Kidney (tissue), 14 donors: ENCODE data around the gene PTEN. TPM values are rescaled to one million over a fixed set of nuclear protein-coding genes. Genes with fewer than 3 reads are reported as not detected.
"Not testable (repeated sequence)": the region's sequence is repeated elsewhere in the genome, so short reads cannot be mapped to it uniquely, and the experiment has no call there.

Experiments used
- DNase-seq, 5 donors: peaks; one replicate each; pipeline ENCODE4 v3.0.0-alpha.2; 2013 to 2020
- FAIRE-seq: peaks from 2 replicates; lab custom pipeline; 2012; peaks lifted over from hg19 to GRCh38; lab: Jason Lieb, UNC
- H3K27ac ChIP-seq, 2 donors: one replicate each; pipeline ENCODE4 v1.7.0; 2013; ENCODE audit warnings: low read depth in 2 of 2, low read length in 2 of 2, inconsistent platforms in 1 of 2
- H3K27me3 ChIP-seq: one replicate; pipeline ENCODE4 v1.7.1; 2013; ENCODE audit warnings: low read length, inconsistent platforms; ENCODE audit not compliant: control insufficient read depth, insufficient read depth
- H3K36me3 ChIP-seq, 3 donors: one replicate each; pipeline versions ENCODE4 v1.7.0 to v1.7.1; 2013; ENCODE audit warnings: low read length in 3 of 3, control low read depth in 1 of 3, inconsistent platforms in 1 of 3; ENCODE audit not compliant: insufficient read depth in 3 of 3, control insufficient read depth in 2 of 3
- H3K4me1 ChIP-seq, 3 donors: one replicate each; pipeline versions ENCODE4 v1.7.0 to v1.7.1; 2013; ENCODE audit warnings: low read length in 3 of 3, inconsistent platforms in 1 of 3, low read depth in 1 of 3; ENCODE audit not compliant: control insufficient read depth in 2 of 3, insufficient read depth in 2 of 3
- H3K4me3 ChIP-seq, 3 donors: one replicate each; pipeline versions ENCODE4 v1.7.0 to v1.8.1; 2013; ENCODE audit warnings: low read length in 3 of 3, control low read depth in 1 of 3, inconsistent platforms in 1 of 3
- H3K9ac ChIP-seq, 3 donors: one replicate each; pipeline versions ENCODE4 v1.7.0 to v1.7.1; 2013; ENCODE audit warnings: low read length in 3 of 3, control low read depth in 1 of 3, inconsistent platforms in 1 of 3
- H3K9me3 ChIP-seq, 3 donors: one replicate each; pipeline versions ENCODE4 v1.7.0 to v1.7.1; 2013; ENCODE audit warnings: low read length in 3 of 3, control low read depth in 1 of 3, inconsistent platforms in 1 of 3; ENCODE audit not compliant: control insufficient read depth in 2 of 3, insufficient read depth in 1 of 3
- intact Hi-C: fragments of 100-400 bp; cut with DNase I; formaldehyde crosslinking; loops from one replicate; pipeline ENCODE4 v1.11.1; 2022
- polyA plus RNA-seq: library from polyadenylated mRNA; stranded (reverse); fragments of 350-450 nt; fragmentation: Illumina TruSeq; extraction: RNeasy Lipid Tissue Mini Kit (QIAGEN cat#74804); gene quantifications from one replicate; pipeline ENCODE4 v1.2.3, GENCODE V29; 2014; ENCODE audit warnings: low read depth, low replicate concordance; ENCODE audit not compliant: insufficient read depth
- total RNA-seq: library from RNA; stranded (reverse); fragmentation: NEBNext Ultra II Directional; extraction: Animal tissue kit (Norgen Biotek cat#: 25700); gene quantifications from one replicate; pipeline ENCODE4 v1.2.1, GENCODE V29; 2021
- TF ChIP-seq, protein P1 (sequence below): IDR thresholded peaks from 3 replicates; pipeline ENCODE4 v1.5.1; 2012; ENCODE audit warnings: mild to moderate bottlenecking, moderate library complexity, borderline replicate concordance; ENCODE audit not compliant: insufficient read depth; ENCODE audit errors: extremely low read depth
- donor health status: control.
- donor health status: control.
- donor health status: control.
- donor health status: control.
- donor health status: control.
- donor health status: DM: yes; HTN: yes; CAD: no.
- donor health status: Normal renal cell carcinoma (clear cell type).

PTEN gene
- total and polyA plus RNA-seq, 2 donors from 2014 or later, result 22.3 to 154 TPM

DNA sequence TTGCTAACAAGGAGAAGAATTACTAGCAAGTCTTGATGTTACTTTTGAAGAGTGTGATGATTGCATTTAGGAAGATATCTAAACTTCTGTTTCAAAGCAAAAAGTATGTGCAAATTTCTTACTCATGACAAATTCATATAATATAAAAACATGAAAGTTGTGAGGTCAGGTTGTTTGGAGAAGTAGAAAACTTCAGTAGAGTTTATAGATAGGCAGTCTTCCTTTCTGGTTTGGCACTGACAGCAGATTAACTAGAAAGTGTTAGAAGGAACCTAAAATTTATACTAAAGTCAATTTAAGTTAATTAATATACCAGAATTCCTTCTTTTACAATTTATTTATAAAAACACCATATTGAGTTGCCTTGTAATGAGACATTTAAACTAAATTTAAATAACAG is 16.9 kb downstream of the PTEN start:
- FAIRE-seq, result no peak
- Histone ChIP-seq H3K36me3 (peaks cover 0 to 2% (median 0%) of the 10 kb centered on the region in 3 donors), H3K4me3 (no peak overlapping the region), H3K4me1 (no peaks in the 10 kb centered on the region), H3K27ac (no peak overlapping the region), H3K27me3 (no peaks in the 10 kb centered on the region), H3K9ac (no peak overlapping the region), H3K9me3 (no peaks in the 10 kb centered on the region)
- TF ChIP-seq, protein P1, sequence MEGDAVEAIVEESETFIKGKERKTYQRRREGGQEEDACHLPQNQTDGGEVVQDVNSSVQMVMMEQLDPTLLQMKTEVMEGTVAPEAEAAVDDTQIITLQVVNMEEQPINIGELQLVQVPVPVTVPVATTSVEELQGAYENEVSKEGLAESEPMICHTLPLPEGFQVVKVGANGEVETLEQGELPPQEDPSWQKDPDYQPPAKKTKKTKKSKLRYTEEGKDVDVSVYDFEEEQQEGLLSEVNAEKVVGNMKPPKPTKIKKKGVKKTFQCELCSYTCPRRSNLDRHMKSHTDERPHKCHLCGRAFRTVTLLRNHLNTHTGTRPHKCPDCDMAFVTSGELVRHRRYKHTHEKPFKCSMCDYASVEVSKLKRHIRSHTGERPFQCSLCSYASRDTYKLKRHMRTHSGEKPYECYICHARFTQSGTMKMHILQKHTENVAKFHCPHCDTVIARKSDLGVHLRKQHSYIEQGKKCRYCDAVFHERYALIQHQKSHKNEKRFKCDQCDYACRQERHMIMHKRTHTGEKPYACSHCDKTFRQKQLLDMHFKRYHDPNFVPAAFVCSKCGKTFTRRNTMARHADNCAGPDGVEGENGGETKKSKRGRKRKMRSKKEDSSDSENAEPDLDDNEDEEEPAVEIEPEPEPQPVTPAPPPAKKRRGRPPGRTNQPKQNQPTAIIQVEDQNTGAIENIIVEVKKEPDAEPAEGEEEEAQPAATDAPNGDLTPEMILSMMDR, result no peak
- DNase-seq, result no peak
- intact Hi-C loops, result no loop called here

DNA sequence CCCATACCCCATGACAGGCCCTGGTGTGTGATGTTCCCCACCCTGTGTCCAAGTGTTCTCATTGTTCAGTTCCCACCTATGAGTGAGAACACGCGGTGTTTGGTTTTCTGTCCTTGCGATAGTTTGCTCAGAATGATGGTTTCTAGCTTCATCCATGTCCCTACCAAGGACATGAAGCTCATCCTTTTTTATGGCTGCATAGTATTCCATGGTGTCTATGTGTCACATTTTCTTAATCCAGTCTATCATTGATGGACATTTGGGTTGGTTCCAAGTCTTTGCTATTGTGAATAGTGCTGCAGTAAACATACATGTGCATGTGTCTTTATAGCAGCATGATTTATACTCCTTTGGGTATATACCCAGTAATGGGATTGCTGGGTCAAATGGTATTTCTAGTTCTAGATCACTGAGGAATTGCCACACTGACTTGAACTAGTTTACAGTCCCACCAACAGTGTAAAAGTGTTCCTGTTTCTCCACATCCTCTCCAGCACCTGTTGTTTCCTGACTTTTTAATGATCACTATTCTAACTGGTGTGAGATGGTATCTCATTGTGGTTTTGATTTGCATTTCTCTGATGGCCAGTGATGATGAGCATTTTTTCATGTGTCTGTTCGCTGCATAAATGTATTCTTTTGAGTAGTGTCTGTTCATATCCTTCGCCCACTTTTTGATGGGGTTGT is 18.1 kb downstream of the PTEN start:
- H3K9ac ChIP-seq, DNase-seq, intact Hi-C loops, H3K36me3 ChIP-seq, H3K4me1 ChIP-seq, H3K27ac ChIP-seq, FAIRE-seq, H3K4me3 ChIP-seq, H3K27me3 ChIP-seq, H3K9me3 ChIP-seq: not testable (repeated sequence)

DNA sequence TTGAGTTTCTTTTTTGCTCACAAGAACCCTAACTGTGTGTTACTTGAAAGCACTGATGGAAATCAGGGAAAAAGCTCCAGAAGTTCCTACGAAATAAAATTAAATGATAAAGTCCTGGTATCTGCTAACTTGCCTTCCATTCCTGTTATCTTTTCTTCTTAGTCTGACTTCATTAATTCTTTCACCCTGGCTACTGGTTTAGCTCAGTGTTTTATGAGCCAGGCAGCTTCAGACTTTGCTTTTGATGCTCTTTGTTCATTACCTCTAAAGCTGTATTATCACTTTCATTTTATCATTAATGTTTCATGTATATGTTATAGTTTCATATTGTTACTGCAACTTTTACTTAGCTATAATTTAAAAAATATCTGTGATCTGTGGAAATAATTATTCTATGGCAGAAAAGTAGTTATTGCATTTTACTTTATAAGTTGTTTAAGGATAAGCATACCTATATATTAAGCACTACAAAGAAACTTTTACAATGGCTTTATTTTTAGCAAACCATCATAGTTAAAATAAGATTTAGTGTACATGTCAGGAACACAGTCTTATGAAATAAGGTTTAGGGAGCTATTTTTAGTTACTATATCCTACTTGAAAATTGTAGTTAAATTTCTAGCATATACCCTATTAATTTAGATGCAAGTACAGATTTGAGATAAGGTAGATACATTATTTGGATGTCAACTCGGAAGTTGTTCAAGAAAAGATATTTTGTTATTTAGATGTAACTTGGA is 19.3 kb downstream of the PTEN start:
- Histone ChIP-seq H3K4me1 (no peaks in the 10 kb centered on the region), H3K9ac (no peak overlapping the region), H3K27ac (no peak overlapping the region), H3K9me3 (peaks cover 0 to 6% (median 4%) of the 10 kb centered on the region in 3 donors), H3K27me3 (no peaks in the 10 kb centered on the region), H3K4me3 (no peak overlapping the region), H3K36me3 (peaks cover 3 to 8% (median 6%) of the 10 kb centered on the region in 3 donors)
- intact Hi-C loops, result no loop called here
- DNase-seq (no peak), FAIRE-seq (no peak)
- TF ChIP-seq, protein P1, result no peak

DNA sequence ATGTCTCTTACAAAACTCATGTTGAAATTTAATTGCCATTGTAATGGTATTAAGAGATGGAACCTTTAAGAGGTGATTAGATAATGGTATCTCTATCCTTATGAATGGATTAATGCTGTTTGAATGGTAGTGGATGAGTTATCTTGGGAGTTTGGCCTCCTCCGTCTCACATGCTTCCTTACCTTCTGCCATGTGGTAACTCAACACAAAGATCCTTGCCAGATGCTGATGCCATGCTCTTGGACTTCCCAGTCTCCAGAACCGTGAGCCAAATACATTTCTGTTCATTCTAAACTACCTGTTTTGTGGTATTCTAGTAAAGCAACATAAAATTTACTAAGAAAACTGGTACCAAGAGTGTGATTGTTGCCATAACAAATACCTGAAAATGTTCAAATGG is 23.2 kb downstream of the PTEN start:
- DNase-seq, result no peak
- Histone ChIP-seq H3K36me3 (peaks cover 6 to 8% (median 8%) of the 10 kb centered on the region in 3 donors), H3K27ac (no peak overlapping the region), H3K4me1 (no peaks in the 10 kb centered on the region), H3K4me3 (no peak overlapping the region), H3K9ac (no peak overlapping the region), H3K27me3 (no peaks in the 10 kb centered on the region), H3K9me3 (peaks cover 0 to 6% (median 4%) of the 10 kb centered on the region in 3 donors)
- TF ChIP-seq, protein P1, result no peak
- FAIRE-seq, result no peak
- intact Hi-C loops, result no loop called here
